Activated CD4-positive, alpha-beta T cell treated with anti-CD3 and anti-CD28 coated beads for 4 hours (primary cell): ENCODE measurements around the gene ATP6V1B1.
"Not testable (repeated sequence)": the region's sequence is repeated elsewhere in the genome, so short reads cannot be mapped to it uniquely, and the experiment has no call there.

Source experiments
- DNase-seq, 2 donors: peaks; one replicate each; pipeline ENCODE4 v3.0.0-alpha.2; 2020

The ATP6V1B1 gene

GRCh38 chr2:70992945-70993853 lies 57.5 kb downstream of the ATP6V1B1 start:
- DNase-seq = no peak

GRCh38 chr2:70994009-70994698 lies 58.5 kb downstream of the ATP6V1B1 start:
- DNase-seq = peak; percentile 35 to 42

- DNase-seq = peak; percentile 86 to 87
These were observed 59.2 kb downstream of the ATP6V1B1 start, which contains the start of gene TEX261 for GRCh38 chr2:70994699-70995425. TEX261 (minus strand) TSS chr2:70994873; CDS start chr2:70994757, 116 bp downstream.

- peak; percentile 55 to 61 for DNase-seq
These were observed 59.7 kb downstream of the ATP6V1B1 start for GRCh38 chr2:70995426-70995729.

- DNase-seq = not testable (repeated sequence)
These were observed 63.2 kb downstream of the ATP6V1B1 start for GRCh38 chr2:70998885-70999284.

GRCh38 chr2:70999362-70999761 lies 63.7 kb downstream of the ATP6V1B1 start:
- DNase-seq = no peak

GRCh38 chr2:70999931-71000330 lies 64.2 kb downstream of the ATP6V1B1 start:
- not testable (repeated sequence) for DNase-seq

- DNase-seq = peak; percentile 77 to 78
These were observed 65.3 kb downstream of the ATP6V1B1 start for GRCh38 chr2:71000780-71001591.

- no peak for DNase-seq
These were observed 65.9 kb downstream of the ATP6V1B1 start for GRCh38 chr2:71001592-71001927.

- DNase-seq = no peak
These were observed 66.4 kb downstream of the ATP6V1B1 start for GRCh38 chr2:71001981-71002570.

- no peak for DNase-seq
These were observed 67.7 kb downstream of the ATP6V1B1 start for GRCh38 chr2:71003396-71003795.

GRCh38 chr2:71003966-71004755 lies 68.5 kb downstream of the ATP6V1B1 start:
- DNase-seq = no peak

- DNase-seq = no peak
These were observed 69.2 kb downstream of the ATP6V1B1 start for GRCh38 chr2:71004857-71005256.

GRCh38 chr2:71005271-71006202 lies 69.8 kb downstream of the ATP6V1B1 start:
- DNase-seq = no peak

GRCh38 chr2:71006323-71006722 lies 70.6 kb downstream of the ATP6V1B1 start:
- no peak for DNase-seq

- DNase-seq = no peak
These were observed 71.5 kb downstream of the ATP6V1B1 start for GRCh38 chr2:71006955-71007799.

GRCh38 chr2:71008342-71008741 lies 72.6 kb downstream of the ATP6V1B1 start:
- DNase-seq = no peak

- DNase-seq = not testable (repeated sequence)
These were observed 76.1 kb downstream of the ATP6V1B1 start for GRCh38 chr2:71011786-71012185.
